Measurements from ENCODE around the gene OR8D4.
"Not testable (repeated sequence)": the region's sequence is repeated elsewhere in the genome, so short reads cannot be mapped to it uniquely, and the experiment has no call there.

Gene OR8D4

DNA sequence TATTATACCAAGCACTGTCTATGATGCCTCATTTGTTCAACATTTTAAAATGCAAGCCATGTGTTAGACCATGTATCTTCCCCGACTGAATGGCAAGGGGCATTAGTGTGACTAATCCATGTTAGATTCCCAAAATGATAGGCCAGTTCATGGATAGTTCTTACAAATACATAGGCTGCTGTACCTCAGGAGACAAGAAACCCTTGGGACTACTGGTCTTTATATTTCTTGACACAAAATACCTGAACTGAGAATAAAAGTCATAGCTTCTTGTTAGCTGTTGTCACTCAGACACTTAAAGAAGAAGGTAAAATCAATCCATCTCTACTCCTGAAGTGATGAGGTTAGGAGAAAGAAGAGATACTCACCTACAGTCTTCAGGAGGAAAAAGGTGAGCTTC, at the start of gene OR8D4:
OR8D4 (plus strand) TSS at position 301 of the 400 bp plus-strand sequence. CDS start 4,265 bp downstream, outside the sequence.
- DNase-seq, result no peak

DNA sequence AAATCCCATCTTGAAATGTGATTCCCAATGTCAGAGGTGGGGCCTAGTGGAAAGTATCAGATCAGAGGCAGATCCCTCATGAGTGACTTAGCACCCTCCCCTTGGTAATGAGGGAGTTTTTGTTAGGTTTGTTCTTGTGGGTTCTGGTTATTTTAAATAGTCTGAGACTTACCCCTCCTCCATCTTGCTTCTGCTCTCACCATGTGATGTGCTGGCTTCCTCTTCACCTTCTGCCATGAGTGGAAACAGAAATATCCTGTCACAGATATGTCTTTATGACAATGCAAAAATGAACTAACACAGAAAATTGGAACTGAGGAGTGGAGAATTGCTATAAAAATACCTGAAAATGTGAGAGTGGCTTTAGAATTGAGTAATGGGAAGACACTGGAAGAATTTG, 49.6 kb upstream of the OR8D4 start:
- DNase-seq, result no peak

DNA sequence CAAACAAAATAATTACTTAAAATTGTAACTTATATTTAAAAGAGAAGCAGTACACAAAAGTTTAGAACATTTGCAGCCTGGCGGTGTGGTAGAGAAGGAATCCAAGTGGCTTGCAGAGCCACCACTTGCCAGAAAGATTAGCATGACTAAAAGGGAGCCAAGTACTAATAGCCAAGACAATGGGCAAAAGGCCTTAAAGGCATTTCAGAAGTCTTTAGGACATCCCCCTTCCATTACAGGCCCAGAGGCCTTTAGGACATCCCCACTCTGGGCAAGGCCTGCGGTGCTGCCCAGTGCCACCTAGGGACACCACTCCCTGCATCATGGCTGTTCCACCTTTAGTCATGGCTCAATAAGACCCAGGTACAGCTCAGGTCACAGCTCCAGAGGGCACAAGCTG, 48.9 kb upstream of the OR8D4 start:
- no peak for DNase-seq

DNA sequence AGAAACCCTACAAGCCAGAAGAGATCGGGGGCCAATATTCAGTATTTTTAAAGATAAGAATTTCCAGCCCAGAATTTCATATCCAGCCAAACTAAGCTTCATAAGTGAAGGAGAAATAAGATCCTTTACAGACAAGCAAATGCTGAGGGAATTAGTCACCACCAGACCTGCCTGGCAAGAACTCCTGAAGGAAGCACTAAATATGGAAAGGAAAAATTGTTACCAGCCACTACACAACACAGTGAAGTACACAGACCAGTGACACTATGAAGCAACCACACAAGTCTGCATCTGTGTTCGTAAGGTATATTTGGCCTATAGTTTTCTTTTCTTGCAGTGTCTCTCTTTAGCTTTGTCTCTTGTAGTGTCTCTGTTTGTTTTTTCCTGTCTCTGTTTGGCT, 45.5 kb upstream of the OR8D4 start:
- DNase-seq, result no peak

DNA sequence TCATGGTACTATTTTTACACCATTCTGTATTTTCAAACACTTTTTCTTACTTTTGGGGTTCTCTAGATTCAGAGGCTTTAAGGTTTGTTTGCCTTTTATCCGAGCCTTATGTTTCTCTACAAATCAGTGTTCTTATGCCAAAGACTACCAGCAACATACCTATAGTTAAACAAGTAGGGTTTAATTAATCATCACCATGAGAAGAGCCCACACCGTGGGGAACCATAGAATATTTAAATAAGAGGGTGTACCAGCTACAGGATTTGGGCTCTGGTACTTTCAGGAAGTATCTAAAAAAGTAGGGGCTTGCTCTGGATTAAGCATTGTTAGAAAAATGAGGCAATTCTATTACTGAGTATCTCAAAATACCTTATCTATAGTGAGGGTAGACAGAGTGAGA, 42.2 kb upstream of the OR8D4 start:
- DNase-seq, result no peak

GRCh38 chr11:123865293-123865692, 36.7 kb upstream of the OR8D4 start:
- not testable (repeated sequence) for DNase-seq

GRCh38 chr11:123867795-123868194, 34.2 kb upstream of the OR8D4 start:
- not testable (repeated sequence) for DNase-seq

- no peak for DNase-seq
Measured at GRCh38 chr11:123880912-123881311, 21.1 kb upstream of the OR8D4 start.

GRCh38 chr11:123885570-123885969, 16.4 kb upstream of the OR8D4 start, which contains the start of gene TMEM225:
TSS of gene TMEM225 (minus strand) at chr11:123885670. CDS start at chr11:123885425, 245 bp downstream.
- no peak for DNase-seq

DNA sequence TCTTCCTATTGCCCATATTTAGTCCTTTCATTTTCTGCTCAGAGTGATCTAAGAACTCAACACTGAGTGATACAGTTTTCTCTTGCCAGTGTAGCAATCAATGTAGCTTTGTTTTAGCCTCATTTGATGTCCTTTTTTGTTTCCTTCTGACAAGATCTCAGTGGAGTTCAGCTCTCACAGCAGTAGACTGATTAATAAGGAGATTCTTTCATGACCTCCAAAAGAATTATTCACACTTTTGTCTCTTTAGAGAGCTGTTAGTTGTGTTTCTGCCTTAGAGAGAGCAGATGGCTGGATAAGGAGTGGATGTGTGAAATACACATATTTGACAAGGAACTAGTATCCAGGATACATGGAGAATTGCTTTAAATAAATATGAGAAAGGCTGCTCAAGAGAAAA, 9.9 kb upstream of the OR8D4 start:
- DNase-seq, result no peak

- DNase-seq, result no peak
Measured at GRCh38 chr11:123899792-123900191, 2.2 kb upstream of the OR8D4 start.

DNA sequence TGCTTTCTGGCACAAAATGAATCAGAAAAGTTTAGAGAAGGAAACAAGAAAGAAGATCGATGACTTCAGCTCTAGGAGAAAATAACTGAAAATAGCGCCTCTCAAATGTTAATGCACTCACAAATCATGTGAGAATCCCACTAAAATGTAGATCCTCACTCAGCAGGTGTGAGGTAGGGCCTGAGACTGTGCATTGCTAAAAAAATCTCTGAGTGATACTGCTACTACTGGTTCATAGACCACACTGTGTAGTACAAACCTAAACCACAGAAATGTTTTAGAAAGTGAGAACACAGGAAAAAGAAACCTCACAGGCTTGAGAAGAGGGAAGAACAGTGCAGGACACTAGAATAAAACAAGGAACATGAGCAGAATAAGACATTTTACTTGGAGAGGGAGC, 2.0 kb downstream of the OR8D4 start:
- no peak for DNase-seq

DNA sequence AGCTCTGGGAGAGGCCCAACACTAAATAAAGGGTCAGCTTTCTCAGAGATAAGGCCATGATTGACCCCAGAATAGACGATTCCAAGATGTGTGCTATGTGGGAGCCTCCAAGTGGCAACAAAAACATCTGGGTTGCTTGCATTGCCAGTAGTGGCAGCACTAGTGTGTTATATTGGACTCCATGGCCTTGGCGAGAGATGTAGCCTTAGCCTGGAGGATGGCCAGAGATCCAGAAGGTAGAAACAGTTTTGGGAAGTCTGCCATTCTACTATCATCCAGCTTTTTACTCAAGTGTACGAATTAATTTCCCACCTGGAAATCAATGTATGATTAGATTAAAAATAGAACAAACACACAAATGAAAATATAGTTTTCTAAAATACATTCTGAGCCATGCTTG, 3.0 kb downstream of the OR8D4 start:
- DNase-seq, result no peak

DNA sequence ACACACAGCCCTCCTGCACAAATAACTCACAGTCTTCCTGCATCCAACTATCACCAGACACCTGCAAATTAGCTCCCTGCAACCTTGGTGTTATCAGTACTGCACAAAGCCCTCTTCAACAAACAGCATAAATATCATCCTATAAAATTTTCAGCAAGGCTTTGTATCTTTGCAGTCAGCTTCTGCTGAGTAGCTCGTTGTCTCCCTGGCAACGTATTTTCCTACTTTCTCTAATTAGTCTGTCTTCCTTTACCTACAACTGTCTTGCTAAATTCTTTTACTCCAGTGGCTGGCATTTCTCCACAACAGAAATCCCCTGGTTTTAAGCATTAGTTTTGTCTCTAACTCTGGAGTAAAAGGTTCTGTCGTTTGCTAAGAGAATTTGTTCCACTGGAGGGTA, 3.9 kb downstream of the OR8D4 start:
- DNase-seq, result no peak

GRCh38 chr11:123920943-123921342, 19.0 kb downstream of the OR8D4 start:
- DNase-seq, result no peak

- DNase-seq, result no peak
Measured at GRCh38 chr11:123924027-123924426, 22.1 kb downstream of the OR8D4 start.

DNA sequence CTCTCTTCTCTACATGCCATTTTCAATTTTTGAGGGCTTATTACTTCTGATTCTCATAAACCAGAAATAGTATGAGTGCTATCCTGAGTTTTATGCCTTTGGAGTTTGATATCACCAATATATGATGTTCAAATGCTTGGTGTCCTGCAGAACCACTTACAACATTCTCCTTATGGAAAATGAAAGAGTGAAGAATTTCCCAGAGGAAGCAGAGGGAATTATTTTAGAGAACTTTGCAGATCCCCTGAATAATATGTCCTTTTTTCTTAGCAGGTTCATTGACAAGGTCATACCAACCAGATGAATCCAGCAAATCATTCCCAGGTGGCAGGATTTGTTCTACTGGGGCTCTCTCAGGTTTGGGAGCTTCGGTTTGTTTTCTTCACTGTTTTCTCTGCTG, 37.4 kb downstream of the OR8D4 start, which contains the start of gene OR4D5:
OR4D5 (plus strand) TSS at position 301 of the 400 bp plus-strand sequence; CDS start at position 301, 0 bp downstream.
- DNase-seq, result no peak

GRCh38 chr11:123942413-123942812, 40.4 kb downstream of the OR8D4 start:
- no peak for DNase-seq

GRCh38 chr11:123943738-123944137, 41.8 kb downstream of the OR8D4 start, which contains the start of gene OR6T1:
TSS of gene OR6T1 (minus strand) at chr11:123943838. CDS start at chr11:123943838, 0 bp downstream.
- no peak for DNase-seq

DNA sequence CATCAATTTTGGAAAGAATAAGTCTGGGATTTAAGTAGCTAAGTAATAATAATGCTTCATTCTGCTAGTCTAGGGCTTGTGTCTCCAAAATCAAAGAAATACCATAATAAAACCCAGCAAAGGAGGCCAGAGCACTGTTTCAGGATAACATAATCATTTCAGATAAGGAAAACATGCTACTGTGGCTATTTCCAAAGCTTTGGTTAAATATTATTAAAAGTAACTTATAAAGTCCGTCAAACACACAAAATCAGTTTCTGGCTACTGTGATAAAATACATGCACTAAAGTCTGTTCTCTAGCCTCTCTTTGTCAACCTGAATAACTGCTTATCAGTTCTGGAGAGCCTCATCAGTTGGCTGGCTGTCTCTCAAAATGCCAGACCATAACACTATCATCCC, 43.2 kb downstream of the OR8D4 start:
- no peak for DNase-seq

DNA sequence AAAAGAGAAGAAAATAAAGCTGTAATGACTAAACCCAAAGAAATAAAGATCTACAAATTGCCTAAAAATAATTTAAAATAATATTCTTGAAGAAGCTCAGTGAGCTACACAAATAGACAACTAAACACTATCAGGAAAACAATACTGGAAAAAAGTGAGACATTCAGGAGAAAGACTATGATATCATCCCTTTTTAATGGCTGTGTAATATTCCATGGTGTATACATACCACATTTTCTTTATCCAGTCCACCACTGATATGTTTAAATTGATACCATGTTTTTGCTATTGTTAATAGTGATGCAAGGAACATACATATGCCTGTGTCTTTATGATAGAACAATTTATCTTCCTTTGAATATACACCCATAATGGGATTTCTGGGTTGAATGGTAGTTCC, 54.8 kb downstream of the OR8D4 start:
- no peak for DNase-seq
